Thyroid gland (tissue), 4 donors: Measurements from ENCODE around the gene NCSTN.

ENCODE experiments used
- POLR2A ChIP-seq, 2 donors: fragments of 450-650 bp; IDR thresholded peaks; one replicate each; pipeline ENCODE4 v1.6.1; 2017; ENCODE audit warnings: antibody characterized with exemption in 2 of 2, mild to moderate bottlenecking in 2 of 2, moderate library complexity in 1 of 2
- TF ChIP-seq, protein P1 (sequence below), 6 experiments: fragments of 200-600 bp in 3 of 6; fragments of 450-650 bp in 3 of 6; sonication (generic) in 3 of 6; IDR thresholded peaks; one replicate each; pipeline ENCODE4 v1.5.1; 2016 to 2019; ENCODE audit warnings: antibody characterized with exemption in 6 of 6, mild to moderate bottlenecking in 2 of 6, inconsistent platforms in 1 of 6, moderate library complexity in 1 of 6

DNA sequence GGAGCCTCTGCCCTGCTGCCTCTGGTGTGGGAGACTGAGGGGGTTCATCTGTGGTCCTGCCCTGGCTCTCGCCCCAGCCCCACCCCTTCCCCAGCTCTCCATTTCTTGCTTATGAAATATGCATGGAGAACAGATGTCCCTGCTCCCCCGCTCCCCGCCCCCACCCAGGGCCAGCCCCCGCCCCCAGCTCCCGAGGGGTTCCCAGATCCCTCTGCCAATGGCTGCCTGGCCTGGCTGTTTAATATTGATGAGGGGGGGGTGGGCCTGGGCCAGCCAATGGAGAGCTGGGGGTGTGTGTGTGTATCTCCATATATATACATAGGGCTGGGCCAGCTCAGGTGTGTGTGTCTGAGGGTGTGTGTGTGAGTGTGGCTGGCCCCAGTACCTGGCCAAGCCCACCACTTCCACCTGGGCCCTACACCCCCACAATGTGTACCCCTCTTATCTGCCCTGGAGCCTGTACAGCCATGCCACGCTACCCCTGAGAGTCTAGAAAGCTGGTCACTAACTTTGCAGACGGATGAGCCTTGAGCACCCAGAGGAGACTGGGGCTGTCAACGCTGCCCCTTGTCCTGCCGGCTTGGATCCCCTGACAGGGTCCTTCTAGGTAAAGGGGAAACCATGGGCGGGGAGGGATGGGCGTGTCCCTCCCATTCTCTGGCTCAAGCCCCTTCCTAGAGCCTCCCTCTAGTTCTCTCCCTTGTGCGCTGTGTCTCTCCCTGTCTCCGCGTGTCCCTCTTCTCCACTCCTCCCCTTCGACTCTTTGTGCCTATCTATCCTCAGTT lies 23.7 kb downstream of the NCSTN start, which contains the start of gene NHLH1:
- TF ChIP-seq, protein P1, sequence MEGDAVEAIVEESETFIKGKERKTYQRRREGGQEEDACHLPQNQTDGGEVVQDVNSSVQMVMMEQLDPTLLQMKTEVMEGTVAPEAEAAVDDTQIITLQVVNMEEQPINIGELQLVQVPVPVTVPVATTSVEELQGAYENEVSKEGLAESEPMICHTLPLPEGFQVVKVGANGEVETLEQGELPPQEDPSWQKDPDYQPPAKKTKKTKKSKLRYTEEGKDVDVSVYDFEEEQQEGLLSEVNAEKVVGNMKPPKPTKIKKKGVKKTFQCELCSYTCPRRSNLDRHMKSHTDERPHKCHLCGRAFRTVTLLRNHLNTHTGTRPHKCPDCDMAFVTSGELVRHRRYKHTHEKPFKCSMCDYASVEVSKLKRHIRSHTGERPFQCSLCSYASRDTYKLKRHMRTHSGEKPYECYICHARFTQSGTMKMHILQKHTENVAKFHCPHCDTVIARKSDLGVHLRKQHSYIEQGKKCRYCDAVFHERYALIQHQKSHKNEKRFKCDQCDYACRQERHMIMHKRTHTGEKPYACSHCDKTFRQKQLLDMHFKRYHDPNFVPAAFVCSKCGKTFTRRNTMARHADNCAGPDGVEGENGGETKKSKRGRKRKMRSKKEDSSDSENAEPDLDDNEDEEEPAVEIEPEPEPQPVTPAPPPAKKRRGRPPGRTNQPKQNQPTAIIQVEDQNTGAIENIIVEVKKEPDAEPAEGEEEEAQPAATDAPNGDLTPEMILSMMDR (IDR thresholded peaks at IDR 0.05), result no peak
- TF ChIP-seq POLR2A (IDR thresholded peaks at IDR 0.05), result no peak
